HCT116 (cell line): ENCODE results near the gene CDHR1.

Experiments used
- ATF3 ChIP-seq: IDR thresholded peaks from 2 replicates; pipeline ENCODE4 v1.6.1; 2012
- CTCF ChIP-seq, 3 experiments: fragments of 200-600 bp in 1 of 3; sonication (generic) in 1 of 3; IDR thresholded peaks in 2 of 3; conservative IDR thresholded peaks in 1 of 3; 2 replicates each; pipeline ENCODE4 v1.5.1; 2012 to 2017; ENCODE audit warnings: low read depth in 2 of 3, low read length in 2 of 3, antibody characterized with exemption in 1 of 3, borderline replicate concordance in 1 of 3, control low read depth in 1 of 3, mild to moderate bottlenecking in 1 of 3, mixed read lengths in 1 of 3, mixed run types in 1 of 3, moderate library complexity in 1 of 3; ENCODE audit not compliant: insufficient read depth in 1 of 3
- ELF1 ChIP-seq: IDR thresholded peaks from 2 replicates; pipeline ENCODE4 v1.6.1; 2012; ENCODE audit warnings: low read depth, borderline replicate concordance
- EZH2 ChIP-seq: fragments of 200-600 bp; sonication (generic); IDR thresholded peaks from 2 replicates; pipeline ENCODE4 v1.6.1; 2017; ENCODE audit warnings: antibody characterized with exemption, mixed run types
- EZH2phosphoT487 ChIP-seq: fragments of 200-600 bp; IDR thresholded peaks from 2 replicates; pipeline ENCODE4 v1.6.1; 2018; ENCODE audit warnings: antibody characterized with exemption, borderline replicate concordance
- FOSL1 ChIP-seq: IDR thresholded peaks from 2 replicates; pipeline ENCODE4 v1.6.1; 2012; ENCODE audit warnings: low read depth
- POLR2A ChIP-seq: IDR thresholded peaks from 2 replicates; pipeline ENCODE4 v1.7.0; 2011; ENCODE audit warnings: borderline replicate concordance; ENCODE audit not compliant: insufficient read depth, insufficient read length; ENCODE audit errors: extremely low read depth
- POLR2AphosphoS5 ChIP-seq: IDR thresholded peaks from 2 replicates; pipeline ENCODE4 v1.6.1; 2011; ENCODE audit warnings: mild to moderate bottlenecking, low read depth, low read length, moderate library complexity
- REST ChIP-seq: IDR thresholded peaks from 2 replicates; pipeline ENCODE4 v1.6.1; 2012; ENCODE audit warnings: low read depth
- SIN3A ChIP-seq: IDR thresholded peaks from 2 replicates; pipeline ENCODE4 v1.6.1; 2012; ENCODE audit warnings: low read depth
- YY1 ChIP-seq: IDR thresholded peaks from 2 replicates; pipeline ENCODE4 v1.6.1; 2011; ENCODE audit warnings: low read length, low read depth, moderate library complexity, mild to moderate bottlenecking; ENCODE audit not compliant: insufficient replicate concordance; ENCODE audit errors: extremely low read depth
- ZFX ChIP-seq: fragments of 450-650 bp; IDR thresholded peaks from 2 replicates; pipeline ENCODE4 v1.6.1; 2017
- ZNF274 ChIP-seq: fragments of 200-500 bp; sonication (Bioruptor generic); IDR thresholded peaks from 2 replicates; pipeline ENCODE4 v1.6.1; 2014; ENCODE audit warnings: mild to moderate bottlenecking, low read depth, low read length, inconsistent platforms

- TF ChIP-seq SIN3A (no peak), EZH2phosphoT487 (no peak), ELF1 (no peak), CTCF (IDR thresholded peaks at IDR 0.05 in 2 of 3, conservative IDR thresholded peaks at IDR 0.05 in 1 of 3; ENCODE audit: borderline replicate concordance in 1 of 3, insufficient read depth in 1 of 3, low read depth in 2 of 3, low read length in 2 of 3) (0 out of 6 replicates have a peak, but pooled peaks of 1 of the 3 experiments have one; percentile 18), EZH2 (no peak), POLR2A (no peak), ZNF274 (no peak), YY1 (no peak), FOSL1 (no peak), ATF3 (no peak), POLR2AphosphoS5 (no peak), REST (no peak), ZFX (no peak)
These were observed 33.5 kb upstream of the CDHR1 start for GRCh38 chr10:84160663-84161362.
